Suprapubic skin (tissue), 4 donors: Measurements from ENCODE around the gene C10orf67. TPM values are rescaled to one million over a fixed set of nuclear protein-coding genes. Genes with fewer than 3 reads are reported as not detected.
"Not testable (repeated sequence)": the region's sequence is repeated elsewhere in the genome, so short reads cannot be mapped to it uniquely, and the experiment has no call there.

Experiments
- DNase-seq, 2 donors: peaks; one replicate each; pipeline ENCODE4 v3.0.0-alpha.2; 2019; ENCODE audit warnings: low spot score in 2 of 2
- H3K27ac ChIP-seq: fragments of 200-600 bp; sonication (generic); one replicate; pipeline ENCODE4 v1.5.1; 2019
- H3K27me3 ChIP-seq: fragments of 200-600 bp; sonication (generic); one replicate; pipeline ENCODE4 v1.5.1; 2019
- H3K36me3 ChIP-seq: fragments of 200-600 bp; sonication (generic); one replicate; pipeline ENCODE4 v1.5.1; 2019
- H3K4me1 ChIP-seq: fragments of 200-600 bp; sonication (generic); one replicate; pipeline ENCODE4 v1.5.1; 2019
- H3K4me3 ChIP-seq: fragments of 200-600 bp; sonication (generic); one replicate; pipeline ENCODE4 v1.5.1; 2019; ENCODE audit warnings: mild to moderate bottlenecking
- H3K9me3 ChIP-seq: fragments of 200-600 bp; sonication (generic); one replicate; pipeline ENCODE4 v1.5.1; 2019
- CTCF ChIP-seq, 2 donors: fragments of 200-600 bp in 1 of 2; fragments of 450-650 bp in 1 of 2; sonication (generic) in 1 of 2; IDR thresholded peaks; one replicate each; pipeline ENCODE4 v1.5.1; 2016 to 2019; ENCODE audit warnings: antibody characterized with exemption in 2 of 2, mild to moderate bottlenecking in 1 of 2, moderate library complexity in 1 of 2
- EP300 ChIP-seq: sonication (generic); formaldehyde crosslinking; IDR thresholded peaks from one replicate; pipeline ENCODE4 v1.6.1; 2017; ENCODE audit warnings: antibody characterized with exemption
- POLR2A ChIP-seq, 2 donors: fragments of 450-650 bp; IDR thresholded peaks; one replicate each; pipeline ENCODE4 v1.6.1; 2017; ENCODE audit warnings: antibody characterized with exemption in 2 of 2, mild to moderate bottlenecking in 2 of 2, moderate library complexity in 2 of 2
- POLR2AphosphoS5 ChIP-seq, 3 donors: sonication (generic); formaldehyde crosslinking; IDR thresholded peaks; one replicate each; pipeline ENCODE4 v1.6.1; 2017; ENCODE audit warnings: antibody characterized with exemption in 3 of 3
- WGBS: methylation state at CpG from one replicate; pipeline ENCODE4 v1.1.5; 2018; 5-methylcytosine and 5-hydroxymethylcytosine counted together
- total RNA-seq, 4 donors: library from RNA; depleted of rRNA; stranded (reverse); fragments of >200 nt; gene quantifications; one replicate each; pipeline ENCODE4 v1.1.0, GENCODE V29; 2016

The C10orf67 gene
- total RNA-seq, 4 donors from 2014 or later: 0.93 to 1.5 (median 1.5) TPM

DNA sequence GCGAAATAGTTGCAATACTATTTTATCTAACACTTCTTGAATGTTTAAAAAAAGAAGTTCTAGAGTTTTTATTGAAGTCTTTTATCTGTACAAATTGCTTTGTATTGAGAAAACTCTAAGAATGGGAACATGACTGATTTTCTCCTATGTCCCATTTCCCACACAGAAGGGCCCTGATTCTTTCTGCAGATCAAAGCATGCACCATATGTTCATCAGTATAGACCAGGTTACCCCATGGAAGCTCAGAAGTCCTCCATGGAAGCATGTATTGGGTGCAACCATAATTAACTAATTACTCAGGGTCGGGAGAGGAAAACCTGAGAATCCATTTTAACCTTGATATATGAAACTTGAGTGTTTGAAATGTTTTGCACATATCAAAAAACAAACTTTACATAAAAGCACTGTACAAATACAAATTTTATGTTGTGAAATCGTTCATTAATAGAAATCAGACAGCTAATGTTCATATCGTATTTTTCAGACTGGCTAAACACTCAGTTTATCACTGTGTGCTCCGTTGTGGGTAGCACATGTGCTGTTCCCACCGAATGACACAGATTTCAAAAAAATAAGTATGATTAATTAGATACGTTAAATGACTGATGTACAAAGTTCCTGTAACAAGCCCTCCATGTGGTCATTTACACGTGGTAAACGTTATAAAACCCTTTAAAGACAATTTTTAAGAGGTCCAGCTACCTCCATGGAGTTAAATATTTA, 81.0 kb downstream of the C10orf67 start:
- Histone ChIP-seq H3K9me3 (no peaks in the 10 kb centered on the region), H3K4me1 (no peaks in the 10 kb centered on the region), H3K4me3 (no peak overlapping the region), H3K27ac (no peak overlapping the region), H3K27me3 (no peaks in the 10 kb centered on the region), H3K36me3 (no peaks in the 10 kb centered on the region)
- no peak for DNase-seq
- no peak for TF ChIP-seq EP300
- TF ChIP-seq POLR2AphosphoS5 (IDR thresholded peaks at IDR 0.05): no peak
- no peak for TF ChIP-seq POLR2A (IDR thresholded peaks at IDR 0.05)
- TF ChIP-seq CTCF (IDR thresholded peaks at IDR 0.05): no peak
- WGBS: 69% methylated on average over 9 of the region's 9 CpGs

DNA sequence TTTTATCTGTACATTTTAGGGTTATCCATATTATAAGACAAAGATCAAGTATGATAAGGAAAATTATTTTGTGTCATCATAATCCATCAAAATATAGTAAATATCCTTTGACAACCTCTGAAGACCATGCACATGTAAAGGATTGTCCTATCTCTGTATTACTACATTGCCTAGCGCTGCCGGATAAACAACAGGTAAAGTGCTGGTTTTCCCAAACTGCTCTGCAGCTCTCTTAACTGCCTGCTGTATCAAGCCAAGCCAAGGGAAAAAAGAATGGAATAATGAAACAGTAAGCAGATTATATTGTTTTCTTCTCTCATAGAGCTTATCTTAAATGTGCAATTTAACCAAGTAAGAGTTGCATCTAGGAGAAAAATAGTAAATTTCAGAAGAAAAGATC, 81.7 kb downstream of the C10orf67 start:
- Histone ChIP-seq H3K36me3 (no peaks in the 10 kb centered on the region), H3K27ac (no peak overlapping the region), H3K4me1 (no peaks in the 10 kb centered on the region), H3K9me3 (no peaks in the 10 kb centered on the region), H3K4me3 (no peak overlapping the region), H3K27me3 (no peaks in the 10 kb centered on the region)
- TF ChIP-seq POLR2AphosphoS5 (IDR thresholded peaks at IDR 0.05) (no peak), POLR2A (IDR thresholded peaks at IDR 0.05) (no peak), CTCF (IDR thresholded peaks at IDR 0.05) (no peak), EP300 (no peak)
- no peak for DNase-seq
- WGBS: 83% methylated on average over 2 of the region's 2 CpGs

- no peak for DNase-seq
- H3K9me3 ChIP-seq: no peaks in the 10 kb centered on the region
- H3K27me3 ChIP-seq: no peaks in the 10 kb centered on the region
- H3K36me3 ChIP-seq: no peaks in the 10 kb centered on the region
- no peak overlapping the region for H3K4me3 ChIP-seq
- H3K27ac ChIP-seq: no peak overlapping the region
- no peaks in the 10 kb centered on the region for H3K4me1 ChIP-seq
- TF ChIP-seq EP300: no peak
- TF ChIP-seq POLR2AphosphoS5 (IDR thresholded peaks at IDR 0.05): no peak
- no peak for TF ChIP-seq CTCF (IDR thresholded peaks at IDR 0.05)
- TF ChIP-seq POLR2A (IDR thresholded peaks at IDR 0.05): no peak
- WGBS: 83% methylated on average over 2 of the region's 2 CpGs
Measured at GRCh38 chr10:23258516-23258915, 86.1 kb downstream of the C10orf67 start.

DNA sequence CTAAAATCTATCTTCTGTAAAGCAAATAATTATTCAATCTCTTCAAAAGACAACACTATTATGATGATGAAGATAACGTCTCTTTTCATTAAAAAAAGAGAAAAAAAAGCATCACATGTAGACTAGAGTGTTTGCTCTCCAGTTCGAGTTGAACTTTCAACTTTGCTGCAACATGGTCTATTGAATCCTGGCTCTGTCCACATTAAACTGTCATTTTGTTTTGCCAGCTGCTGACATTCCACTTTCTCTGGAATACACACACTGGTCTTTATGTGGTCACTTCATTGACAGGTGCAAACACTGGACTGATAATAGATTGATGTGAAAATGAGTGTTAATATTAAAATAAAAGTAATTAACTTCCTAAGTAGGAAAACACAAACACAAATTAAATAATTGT, 90.8 kb downstream of the C10orf67 start:
- Histone ChIP-seq H3K27ac (no peak overlapping the region), H3K4me1 (no peaks in the 10 kb centered on the region), H3K36me3 (no peaks in the 10 kb centered on the region), H3K4me3 (no peak overlapping the region), H3K9me3 (no peaks in the 10 kb centered on the region), H3K27me3 (no peaks in the 10 kb centered on the region)
- WGBS: 71% methylated on average over 2 of the region's 2 CpGs
- TF ChIP-seq POLR2AphosphoS5 (IDR thresholded peaks at IDR 0.05): no peak
- no peak for DNase-seq

- not testable (repeated sequence) for H3K27me3 ChIP-seq, DNase-seq, H3K9me3 ChIP-seq, H3K36me3 ChIP-seq, H3K27ac ChIP-seq, H3K4me3 ChIP-seq, H3K4me1 ChIP-seq
- WGBS: 89% methylated on average over 4 of the region's 4 CpGs
Measured at GRCh38 chr10:23252859-23253258, 91.7 kb downstream of the C10orf67 start.

GRCh38 chr10:23241779-23242178, 102.8 kb downstream of the C10orf67 start:
- DNase-seq: not testable (repeated sequence)

DNA sequence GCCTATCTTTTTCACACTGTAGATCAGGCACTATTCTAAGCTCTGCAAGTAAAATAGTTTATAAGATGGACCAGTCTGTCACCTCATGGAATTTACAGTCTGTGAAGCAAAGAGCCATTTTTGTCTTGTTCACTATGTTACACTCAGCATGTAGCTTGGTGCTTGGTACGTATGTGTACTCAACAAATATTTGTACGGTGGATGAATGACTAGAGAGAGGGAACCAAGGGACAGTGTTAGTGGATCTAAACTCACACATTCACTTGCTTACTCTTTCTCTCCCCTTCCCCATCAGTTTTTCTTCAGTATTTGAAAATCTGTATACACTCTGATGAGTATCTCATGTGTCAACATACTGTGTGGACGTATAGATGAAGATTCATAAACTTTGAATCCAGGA, 106.6 kb downstream of the C10orf67 start:
- no peak overlapping the region for H3K27ac ChIP-seq
- H3K9me3 ChIP-seq: peaks cover 3% of the 10 kb centered on the region
- WGBS: 80% methylated on average over 3 of the region's 3 CpGs
- no peak for DNase-seq
- no peak overlapping the region for H3K4me3 ChIP-seq
- H3K36me3 ChIP-seq: no peaks in the 10 kb centered on the region
- H3K4me1 ChIP-seq: no peaks in the 10 kb centered on the region
- TF ChIP-seq CTCF (IDR thresholded peaks at IDR 0.05) (no peak), POLR2AphosphoS5 (IDR thresholded peaks at IDR 0.05) (no peak), EP300 (no peak), POLR2A (IDR thresholded peaks at IDR 0.05) (no peak)
- no peaks in the 10 kb centered on the region for H3K27me3 ChIP-seq

More at GRCh38 chr10:23241779-23242178, 102.8 kb downstream of the C10orf67 start:
- not testable (repeated sequence) for H3K27me3 ChIP-seq, H3K36me3 ChIP-seq, H3K4me1 ChIP-seq, H3K27ac ChIP-seq, H3K4me3 ChIP-seq, H3K9me3 ChIP-seq
- WGBS: 86% methylated on average over 1 of the region's 1 CpG
